CD4-positive, alpha-beta T cell (primary cell): ENCODE data around the gene YTHDF1. TPM values are rescaled to one million over a fixed set of nuclear protein-coding genes. Genes with fewer than 3 reads are reported as not detected.

Source experiments
- ATAC-seq: fragments of 200-7000 bp; cut with Tn5 transposase; one replicate; pipeline ENCODE4 v1.10.0; 2022; ENCODE audit warnings: mild to moderate bottlenecking; ENCODE audit not compliant: poor library complexity
- CTCF ChIA-PET: fragments of 350-600 bp; sonication (Branson Sonifier 250); formaldehyde crosslinking; loops from one replicate; lab custom pipeline; 2021; ENCODE audit warnings: antibody characterized with exemption, inconsistent platforms; lab: Charles Lee
- POLR2A ChIA-PET: fragments of 350-600 bp; sonication (Branson Sonifier 250); formaldehyde crosslinking; loops from one replicate; lab custom pipeline; 2021; ENCODE audit warnings: antibody characterized with exemption, inconsistent platforms; lab: Charles Lee
- DNase-seq, 14 experiments: peaks; one replicate each; pipeline ENCODE4 v3.0.0-alpha.2; 2013 to 2020; ENCODE audit warnings: mixed read lengths in 2 of 14
- H3K27ac ChIP-seq, 2 donors: one replicate each; pipeline versions ENCODE4 v1.5.1 to v1.7.0; 2013; ENCODE audit warnings: low read length in 2 of 2, low read depth in 1 of 2, mild to moderate bottlenecking in 1 of 2
- H3K27me3 ChIP-seq, 2 experiments: 1 replicate in 1 of 2; 2 replicates in 1 of 2; pipeline versions ENCODE4 v1.6.1 to v1.7.0; 2013; ENCODE audit warnings: low read length in 2 of 2, control low read depth in 1 of 2, mild to moderate bottlenecking in 1 of 2, moderate library complexity in 1 of 2; ENCODE audit not compliant: insufficient read depth in 2 of 2, control insufficient read depth in 1 of 2
- H3K36me3 ChIP-seq: one replicate; pipeline ENCODE4 v1.6.1; 2013; ENCODE audit warnings: low read length, control low read depth; ENCODE audit not compliant: insufficient read depth
- H3K4me1 ChIP-seq: one replicate; pipeline ENCODE4 v1.6.1; 2013; ENCODE audit warnings: low read length, control low read depth; ENCODE audit not compliant: insufficient read depth
- H3K4me3 ChIP-seq: one replicate; pipeline ENCODE4 v1.5.1; 2013; ENCODE audit warnings: mild to moderate bottlenecking, low read length, moderate library complexity
- H3K9me3 ChIP-seq, 2 experiments: 1 replicate in 1 of 2; 2 replicates in 1 of 2; pipeline versions ENCODE4 v1.6.1 to v1.7.0; 2013; ENCODE audit warnings: low read length in 2 of 2, mild to moderate bottlenecking in 2 of 2, control low read depth in 1 of 2, moderate library complexity in 1 of 2; ENCODE audit not compliant: control insufficient read depth in 1 of 2, insufficient read depth in 1 of 2
- H3K27ac Mint-ChIP-seq: one replicate; pipeline ENCODE4 v1.8.0; 2020; ENCODE audit warnings: mixed read lengths
- H3K27me3 Mint-ChIP-seq: one replicate; pipeline ENCODE4 v1.8.0; 2021; ENCODE audit warnings: mixed read lengths
- H3K36me3 Mint-ChIP-seq: one replicate; pipeline ENCODE4 v1.8.0; 2021; ENCODE audit warnings: low read depth, mixed read lengths
- H3K4me1 Mint-ChIP-seq: one replicate; pipeline ENCODE4 v1.8.0; 2021; ENCODE audit warnings: low read depth, mixed read lengths
- H3K4me3 Mint-ChIP-seq: one replicate; pipeline ENCODE4 v1.8.0; 2020; ENCODE audit warnings: mild to moderate bottlenecking, mixed read lengths
- H3K9me3 Mint-ChIP-seq: one replicate; pipeline ENCODE4 v1.8.0; 2020; ENCODE audit warnings: mixed read lengths
- CTCF ChIP-seq: fragments of 200-600 bp; IDR thresholded peaks from one replicate; pipeline ENCODE4 v1.8.0; 2022; ENCODE audit warnings: antibody characterized with exemption, mild to moderate bottlenecking
- intact Hi-C, 2 experiments: fragments of 100-400 bp; cut with DNase I in 1 of 2; cut with micrococcal nuclease in 1 of 2; formaldehyde crosslinking; loops; one replicate each; pipeline versions ENCODE4 v1.15.1 to v1.9.0; 2023 to 2025; cut with DNase I, micrococcal nuclease
- total RNA-seq, 174 experiments: library from RNA in 2 of 174; stranded (reverse) in 2 of 174; gene quantifications; one replicate each; pipeline ENCODE4 v1.2.3 and lab custom pipeline; 2021 to 2026

YTHDF1 gene
- total RNA-seq, 2 experiments from 2014 or later = 43.7 to 44.1 TPM

- POLR2A ChIA-PET = no interaction called here
- Histone ChIP-seq H3K9me3 (peaks cover 0 to 3% of the 10 kb centered on the region in 2 experiments), H3K36me3 (no peaks in the 10 kb centered on the region), H3K4me1 (no peaks in the 10 kb centered on the region), H3K4me3 (no peak overlapping the region), H3K27me3 (peaks cover 5 to 10% of the 10 kb centered on the region in 2 experiments), H3K27ac (no peak overlapping the region)
- CTCF ChIA-PET = no interaction called here
- Mint-ChIP-seq H3K4me1 (no peaks in the 10 kb centered on the region), H3K36me3 (no peaks in the 10 kb centered on the region), H3K4me3 (no peak overlapping the region), H3K9me3 (no peaks in the 10 kb centered on the region), H3K27me3 (peaks cover 10% of the 10 kb centered on the region), H3K27ac (no peak overlapping the region)
- intact Hi-C loops = no loop called here
- TF ChIP-seq CTCF = no peak
- no peak for DNase-seq
- no peak for ATAC-seq
Measured at GRCh38 chr20:63186084-63186483, 29.8 kb downstream of the YTHDF1 start.

DNA sequence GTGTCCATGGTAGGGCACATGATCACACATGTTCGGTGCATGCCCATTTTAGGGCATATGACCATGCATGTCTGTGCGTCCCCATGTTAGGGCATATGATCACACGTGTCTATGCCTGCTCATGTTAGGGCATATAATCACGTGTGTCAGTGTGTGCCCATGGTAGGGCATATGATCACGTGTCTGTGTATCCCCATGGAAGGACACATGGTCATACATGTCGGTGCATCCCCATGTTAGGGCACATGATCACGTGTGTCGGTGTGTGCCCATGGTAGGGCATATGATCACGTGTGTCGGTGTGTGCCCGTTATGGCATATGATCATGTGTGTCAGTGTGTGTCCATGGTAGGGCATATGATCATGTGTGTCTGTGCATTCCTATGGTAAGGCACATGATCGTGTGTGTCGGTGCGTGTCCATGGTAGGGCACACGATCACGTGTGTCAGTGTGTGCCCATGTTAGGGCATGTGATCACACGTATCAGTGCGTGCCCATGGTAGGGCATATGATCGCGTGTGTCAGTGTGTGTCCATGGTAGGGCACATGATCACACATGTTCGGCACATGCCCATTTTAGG is 30.6 kb downstream of the YTHDF1 start:
- Mint-ChIP-seq H3K27me3 (peaks cover 18% of the 10 kb centered on the region), H3K4me3 (no peak overlapping the region), H3K9me3 (no peaks in the 10 kb centered on the region), H3K27ac (no peak overlapping the region), H3K36me3 (no peaks in the 10 kb centered on the region), H3K4me1 (no peaks in the 10 kb centered on the region)
- H3K4me3 ChIP-seq = no peak overlapping the region
- CTCF ChIA-PET = no interaction called here
- peaks cover 13 to 17% of the 10 kb centered on the region in 2 experiments for H3K27me3 ChIP-seq
- no peaks in the 10 kb centered on the region for H3K4me1 ChIP-seq
- no peak for ATAC-seq
- no peak for DNase-seq
- no peak overlapping the region for H3K27ac ChIP-seq
- no peak for TF ChIP-seq CTCF
- POLR2A ChIA-PET = no interaction called here
- intact Hi-C loops = no loop called here
- no peaks in the 10 kb centered on the region for H3K36me3 ChIP-seq
- H3K9me3 ChIP-seq = peaks cover 0 to 10% of the 10 kb centered on the region in 2 experiments

DNA sequence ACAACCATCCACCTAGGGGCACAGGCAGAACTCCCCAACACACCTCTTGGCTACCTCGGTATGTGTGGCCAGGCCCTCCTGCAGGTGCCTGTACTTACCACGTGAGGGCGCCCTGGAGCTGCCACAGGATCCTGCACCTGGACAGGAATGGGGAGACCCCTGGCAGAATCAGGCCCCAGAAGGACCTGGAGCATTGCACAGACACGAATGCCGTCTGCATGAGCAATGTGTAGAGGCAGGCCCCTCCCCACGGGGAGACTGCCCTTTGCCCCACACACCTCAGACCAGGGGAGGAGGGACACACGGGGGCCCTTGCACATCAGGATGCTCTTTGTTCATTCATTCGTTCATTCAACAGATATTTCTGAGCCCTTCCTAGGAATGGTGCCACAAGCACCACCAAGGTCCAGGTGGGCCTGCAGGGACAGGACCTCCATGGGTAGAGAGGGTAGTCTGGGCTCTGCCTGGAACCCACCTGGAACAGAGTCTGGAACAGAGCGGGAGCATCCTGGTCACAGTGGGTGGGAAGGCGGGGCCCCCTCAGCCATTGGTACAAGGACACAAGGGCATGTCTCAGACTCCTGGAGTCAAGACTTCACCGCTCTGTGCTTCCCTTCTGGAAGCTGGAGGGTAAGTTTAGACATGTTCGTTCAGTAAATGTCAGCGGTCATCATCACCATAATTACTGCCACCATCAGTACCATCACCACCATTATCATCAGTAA is 32.3 kb downstream of the YTHDF1 start:
- no peaks in the 10 kb centered on the region for H3K4me1 Mint-ChIP-seq
- H3K27ac Mint-ChIP-seq = no peak overlapping the region
- H3K27me3 Mint-ChIP-seq = peaks cover 29% of the 10 kb centered on the region
- peak; percentile 59 for ATAC-seq
- Histone ChIP-seq H3K27me3 (peaks cover 26% of the 10 kb centered on the region in 2 experiments), H3K27ac (no peak overlapping the region), H3K4me1 (peaks cover 11% of the 10 kb centered on the region), H3K36me3 (no peaks in the 10 kb centered on the region), H3K9me3 (peaks cover 0 to 18% of the 10 kb centered on the region in 2 experiments), H3K4me3 (no peak overlapping the region)
- peak; percentile 12 to 65 (median 40) for DNase-seq
- no peaks in the 10 kb centered on the region for H3K9me3 Mint-ChIP-seq
- intact Hi-C loops = loop anchor here in 1 of 2 experiments (2.0 to 5.0 kb wide), 2 partner anchors 47 to 199 kb away; no protein-coding TSS in a partner anchor
- CTCF ChIA-PET = interaction anchor here (1.0 to 1.1 kb wide), 4 partner anchors 8 to 47 kb away, joined by 3 read pairs; no protein-coding TSS in a partner anchor
- no peak overlapping the region for H3K4me3 Mint-ChIP-seq
- POLR2A ChIA-PET = no interaction called here
- peak; percentile 69 for TF ChIP-seq CTCF
- H3K36me3 Mint-ChIP-seq = no peaks in the 10 kb centered on the region
